ENCODE data around the gene GPR61. TPM values are rescaled to one million over a fixed set of nuclear protein-coding genes. Genes with fewer than 3 reads are reported as not detected.

The GPR61 gene
- polyA plus RNA-seq, 1 donor from 2014 or later = 9.7 TPM

DNA sequence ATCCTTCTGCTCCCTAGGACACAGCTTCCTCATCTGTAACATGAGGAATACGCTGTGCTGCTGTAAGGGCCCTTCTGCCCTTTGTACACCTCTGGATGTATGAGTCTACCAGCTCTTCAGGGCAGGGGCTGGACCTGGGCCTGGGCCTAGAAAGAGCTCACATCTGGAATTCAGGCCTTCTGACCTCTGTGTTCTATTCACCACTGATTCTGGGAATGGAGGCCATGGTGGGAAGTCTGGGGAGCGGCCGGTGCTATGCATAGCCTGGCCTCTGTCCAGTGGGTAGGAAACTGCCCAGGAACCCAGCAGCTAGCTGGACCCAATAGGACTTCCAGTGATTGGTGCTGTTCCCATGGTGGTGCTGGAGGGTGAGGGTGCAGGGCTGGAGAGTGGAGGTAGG is 11.0 kb upstream of the GPR61 start:
- Histone ChIP-seq H4K20me1 (ENCODE audit: insufficient read depth) (no peaks in the 10 kb centered on the region), H3K9me2 (ENCODE audit: insufficient read depth, low read length) (no peaks in the 10 kb centered on the region), H3K36me3 (ENCODE audit: insufficient read depth, low read length) (no peaks in the 10 kb centered on the region), H3K79me2 (replicated peaks; ENCODE audit: insufficient read depth, low read length) (no peaks in the 10 kb centered on the region), H3K4me3 (ENCODE audit: low read length) (no peak overlapping the region), H2AFZ (ENCODE audit: low read depth, low read length) (no peak overlapping the region), H3K27me3 (ENCODE audit: insufficient read depth, low read depth, low read length) (no peaks in the 10 kb centered on the region), H3K27ac (ENCODE audit: low read length) (no peak overlapping the region), H3F3A (ENCODE audit: insufficient read depth, low read length, poor library complexity, severe bottlenecking) (no peaks in the 10 kb centered on the region), H3K4me2 (ENCODE audit: low read length) (no peak overlapping the region), H3K9me3 (ENCODE audit: low read length) (no peaks in the 10 kb centered on the region), H3K9ac (ENCODE audit: low read length) (no peak overlapping the region)
- TF ChIP-seq, protein P1, sequence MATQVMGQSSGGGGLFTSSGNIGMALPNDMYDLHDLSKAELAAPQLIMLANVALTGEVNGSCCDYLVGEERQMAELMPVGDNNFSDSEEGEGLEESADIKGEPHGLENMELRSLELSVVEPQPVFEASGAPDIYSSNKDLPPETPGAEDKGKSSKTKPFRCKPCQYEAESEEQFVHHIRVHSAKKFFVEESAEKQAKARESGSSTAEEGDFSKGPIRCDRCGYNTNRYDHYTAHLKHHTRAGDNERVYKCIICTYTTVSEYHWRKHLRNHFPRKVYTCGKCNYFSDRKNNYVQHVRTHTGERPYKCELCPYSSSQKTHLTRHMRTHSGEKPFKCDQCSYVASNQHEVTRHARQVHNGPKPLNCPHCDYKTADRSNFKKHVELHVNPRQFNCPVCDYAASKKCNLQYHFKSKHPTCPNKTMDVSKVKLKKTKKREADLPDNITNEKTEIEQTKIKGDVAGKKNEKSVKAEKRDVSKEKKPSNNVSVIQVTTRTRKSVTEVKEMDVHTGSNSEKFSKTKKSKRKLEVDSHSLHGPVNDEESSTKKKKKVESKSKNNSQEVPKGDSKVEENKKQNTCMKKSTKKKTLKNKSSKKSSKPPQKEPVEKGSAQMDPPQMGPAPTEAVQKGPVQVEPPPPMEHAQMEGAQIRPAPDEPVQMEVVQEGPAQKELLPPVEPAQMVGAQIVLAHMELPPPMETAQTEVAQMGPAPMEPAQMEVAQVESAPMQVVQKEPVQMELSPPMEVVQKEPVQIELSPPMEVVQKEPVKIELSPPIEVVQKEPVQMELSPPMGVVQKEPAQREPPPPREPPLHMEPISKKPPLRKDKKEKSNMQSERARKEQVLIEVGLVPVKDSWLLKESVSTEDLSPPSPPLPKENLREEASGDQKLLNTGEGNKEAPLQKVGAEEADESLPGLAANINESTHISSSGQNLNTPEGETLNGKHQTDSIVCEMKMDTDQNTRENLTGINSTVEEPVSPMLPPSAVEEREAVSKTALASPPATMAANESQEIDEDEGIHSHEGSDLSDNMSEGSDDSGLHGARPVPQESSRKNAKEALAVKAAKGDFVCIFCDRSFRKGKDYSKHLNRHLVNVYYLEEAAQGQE (IDR thresholded peaks at IDR 0.05; ENCODE audit: borderline replicate concordance) = no peak
- no peak for TF ChIP-seq POLR2AphosphoS5 (IDR thresholded peaks at IDR 0.05)
- TF ChIP-seq TAF1 (IDR thresholded peaks at IDR 0.05; ENCODE audit: low read depth) = no peak
- no peak for TF ChIP-seq MXI1 (conservative IDR thresholded peaks at IDR 0.05; ENCODE audit: poor library complexity, severe bottlenecking)
- no peak for TF ChIP-seq RAD21 (conservative IDR thresholded peaks at IDR 0.05)
- TF ChIP-seq, protein P2, sequence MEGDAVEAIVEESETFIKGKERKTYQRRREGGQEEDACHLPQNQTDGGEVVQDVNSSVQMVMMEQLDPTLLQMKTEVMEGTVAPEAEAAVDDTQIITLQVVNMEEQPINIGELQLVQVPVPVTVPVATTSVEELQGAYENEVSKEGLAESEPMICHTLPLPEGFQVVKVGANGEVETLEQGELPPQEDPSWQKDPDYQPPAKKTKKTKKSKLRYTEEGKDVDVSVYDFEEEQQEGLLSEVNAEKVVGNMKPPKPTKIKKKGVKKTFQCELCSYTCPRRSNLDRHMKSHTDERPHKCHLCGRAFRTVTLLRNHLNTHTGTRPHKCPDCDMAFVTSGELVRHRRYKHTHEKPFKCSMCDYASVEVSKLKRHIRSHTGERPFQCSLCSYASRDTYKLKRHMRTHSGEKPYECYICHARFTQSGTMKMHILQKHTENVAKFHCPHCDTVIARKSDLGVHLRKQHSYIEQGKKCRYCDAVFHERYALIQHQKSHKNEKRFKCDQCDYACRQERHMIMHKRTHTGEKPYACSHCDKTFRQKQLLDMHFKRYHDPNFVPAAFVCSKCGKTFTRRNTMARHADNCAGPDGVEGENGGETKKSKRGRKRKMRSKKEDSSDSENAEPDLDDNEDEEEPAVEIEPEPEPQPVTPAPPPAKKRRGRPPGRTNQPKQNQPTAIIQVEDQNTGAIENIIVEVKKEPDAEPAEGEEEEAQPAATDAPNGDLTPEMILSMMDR (IDR thresholded peaks at IDR 0.05; ENCODE audit: poor library complexity, severe bottlenecking) = no peak
- TF ChIP-seq EZH2 (IDR thresholded peaks at IDR 0.05; ENCODE audit: borderline replicate concordance, insufficient read depth, low read length, poor library complexity, severe bottlenecking) = no peak
- no peak for TF ChIP-seq SMC3 (conservative IDR thresholded peaks at IDR 0.05; ENCODE audit: poor library complexity)
- TF ChIP-seq EP300 (conservative IDR thresholded peaks at IDR 0.05; ENCODE audit: poor library complexity, severe bottlenecking) = no peak

DNA sequence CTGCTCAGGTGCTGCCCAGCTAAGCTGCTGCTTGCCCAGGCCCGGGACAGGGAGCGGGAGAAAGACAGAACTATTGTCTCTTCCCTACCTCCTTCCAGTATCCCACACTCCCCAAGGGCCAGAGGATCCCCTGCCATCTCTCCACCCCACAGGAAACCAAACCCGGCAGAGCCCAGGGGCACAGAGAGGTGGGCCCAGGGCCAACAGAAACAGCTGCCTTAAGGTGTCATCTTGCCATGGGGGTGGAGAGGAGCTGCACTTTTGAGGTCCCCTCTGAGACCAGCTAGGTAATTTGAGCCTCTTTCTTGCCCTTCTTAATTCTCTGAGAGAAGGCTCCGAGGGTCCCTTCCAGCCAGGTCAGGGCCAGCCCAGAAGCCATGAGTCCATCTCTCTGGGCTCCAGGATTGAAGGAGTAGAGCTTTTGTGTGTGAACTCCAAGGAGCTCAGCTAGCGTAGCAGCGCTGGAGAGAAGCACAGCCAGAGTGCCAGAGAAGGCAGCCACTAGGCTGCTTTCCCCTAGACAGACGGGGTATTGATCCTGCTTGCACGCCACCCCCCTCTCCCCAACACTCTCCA is 9.7 kb upstream of the GPR61 start:
- Histone ChIP-seq H2AFZ (ENCODE audit: low read depth, low read length) (no peak overlapping the region), H4K20me1 (ENCODE audit: insufficient read depth) (no peaks in the 10 kb centered on the region), H3K4me2 (ENCODE audit: low read length) (no peak overlapping the region), H3K79me2 (replicated peaks; ENCODE audit: insufficient read depth, low read length) (no peaks in the 10 kb centered on the region), H3K27ac (ENCODE audit: low read length) (peak overlapping the region; percentile 20), H3K36me3 (ENCODE audit: insufficient read depth, low read length) (no peaks in the 10 kb centered on the region), H3K9me2 (ENCODE audit: insufficient read depth, low read length) (no peaks in the 10 kb centered on the region), H3K27me3 (ENCODE audit: insufficient read depth, low read depth, low read length) (no peaks in the 10 kb centered on the region), H3K4me3 (ENCODE audit: low read length) (no peak overlapping the region), H3K9me3 (ENCODE audit: low read length) (no peaks in the 10 kb centered on the region), H3F3A (ENCODE audit: insufficient read depth, low read length, poor library complexity, severe bottlenecking) (no peaks in the 10 kb centered on the region), H3K9ac (ENCODE audit: low read length) (no peak overlapping the region)
- TF ChIP-seq, protein P1 (IDR thresholded peaks at IDR 0.05; ENCODE audit: borderline replicate concordance) = no peak
- TF ChIP-seq SMC3 (conservative IDR thresholded peaks at IDR 0.05; ENCODE audit: poor library complexity) = no peak
- TF ChIP-seq, protein P2 (IDR thresholded peaks at IDR 0.05; ENCODE audit: poor library complexity, severe bottlenecking) = no peak
- no peak for TF ChIP-seq EP300 (conservative IDR thresholded peaks at IDR 0.05; ENCODE audit: poor library complexity, severe bottlenecking)
- no peak for TF ChIP-seq RAD21 (conservative IDR thresholded peaks at IDR 0.05)
- TF ChIP-seq POLR2AphosphoS5 (IDR thresholded peaks at IDR 0.05) = no peak
- no peak for TF ChIP-seq MXI1 (conservative IDR thresholded peaks at IDR 0.05; ENCODE audit: poor library complexity, severe bottlenecking)
- TF ChIP-seq TAF1 (IDR thresholded peaks at IDR 0.05; ENCODE audit: low read depth) = no peak
- TF ChIP-seq EZH2 (IDR thresholded peaks at IDR 0.05; ENCODE audit: borderline replicate concordance, insufficient read depth, low read length, poor library complexity, severe bottlenecking) = no peak
